RWPE2 (cell line): ENCODE measurements around the gene KANSL1L.

Experiments used
- ATAC-seq: fragments of 200-7000 bp; cut with Tn5 transposase; 3 replicates; pipeline ENCODE4 v1.9.1; 2021; ENCODE audit warnings: low read depth
- DNase-seq: peaks from one replicate; pipeline ENCODE4 v3.0.0-alpha.2; 2020; ENCODE audit warnings: low spot score
- H3K27ac ChIP-seq: fragments of 450-650 bp; 2 replicates; pipeline ENCODE4 v1.5.1; 2017; ENCODE audit warnings: mild to moderate bottlenecking; ENCODE audit not compliant: poor library complexity, severe bottlenecking
- H3K27me3 ChIP-seq: fragments of 250-450 bp; sonication (Bioruptor Pico); 2 replicates; pipeline ENCODE4 v1.5.1; 2021; ENCODE audit warnings: mild to moderate bottlenecking, moderate library complexity; ENCODE audit not compliant: insufficient read depth, poor library complexity, severe bottlenecking
- H3K36me3 ChIP-seq: fragments of 250-450 bp; sonication (Bioruptor Pico); 2 replicates; pipeline ENCODE4 v1.5.1; 2020; ENCODE audit warnings: low read depth, mild to moderate bottlenecking, moderate library complexity
- H3K4me1 ChIP-seq: fragments of 250-450 bp; sonication (Bioruptor Pico); 2 replicates; pipeline ENCODE4 v1.5.1; 2021; ENCODE audit warnings: mild to moderate bottlenecking, moderate library complexity; ENCODE audit not compliant: insufficient read depth, poor library complexity, severe bottlenecking
- H3K4me3 ChIP-seq: fragments of 250-450 bp; sonication (Bioruptor Pico); 2 replicates; pipeline ENCODE4 v1.5.1; 2021; ENCODE audit warnings: mild to moderate bottlenecking, moderate library complexity; ENCODE audit not compliant: severe bottlenecking
- H3K9me3 ChIP-seq: fragments of 250-450 bp; sonication (Bioruptor Pico); 2 replicates; pipeline ENCODE4 v1.5.1; 2021; ENCODE audit warnings: mild to moderate bottlenecking, moderate library complexity; ENCODE audit not compliant: severe bottlenecking
- CTCF ChIP-seq: fragments of 450-650 bp; IDR thresholded peaks from one replicate; pipeline ENCODE4 v1.5.1; 2017; ENCODE audit warnings: mild to moderate bottlenecking, moderate library complexity; ENCODE audit not compliant: poor library complexity, severe bottlenecking

KANSL1L gene

GRCh38 chr2:209998596-209998995 lies 172.6 kb downstream of the KANSL1L start:
- no peaks in the 10 kb centered on the region for H3K27me3 ChIP-seq
- no peaks in the 10 kb centered on the region for H3K9me3 ChIP-seq
- H3K36me3 ChIP-seq, result peaks cover 3% of the 10 kb centered on the region
- no peak for TF ChIP-seq CTCF
- no peak overlapping the region for H3K4me3 ChIP-seq
- peaks cover 5% of the 10 kb centered on the region for H3K4me1 ChIP-seq
- no peak for DNase-seq
- no peak overlapping the region for H3K27ac ChIP-seq
- no peak for ATAC-seq

GRCh38 chr2:209993968-209994367 lies 177.2 kb downstream of the KANSL1L start:
- ATAC-seq, result no peak
- H3K9me3 ChIP-seq, result no peaks in the 10 kb centered on the region
- H3K4me3 ChIP-seq, result no peak overlapping the region
- TF ChIP-seq CTCF, result no peak
- no peak overlapping the region for H3K27ac ChIP-seq
- no peaks in the 10 kb centered on the region for H3K36me3 ChIP-seq
- H3K4me1 ChIP-seq, result no peaks in the 10 kb centered on the region
- no peaks in the 10 kb centered on the region for H3K27me3 ChIP-seq
- no peak for DNase-seq

GRCh38 chr2:209990838-209991237 lies 180.4 kb downstream of the KANSL1L start:
- Histone ChIP-seq H3K9me3 (no peaks in the 10 kb centered on the region), H3K4me1 (no peaks in the 10 kb centered on the region), H3K36me3 (no peaks in the 10 kb centered on the region), H3K27ac (no peak overlapping the region), H3K27me3 (no peaks in the 10 kb centered on the region), H3K4me3 (no peak overlapping the region)
- ATAC-seq, result no peak
- no peak for TF ChIP-seq CTCF
- DNase-seq, result no peak

- Histone ChIP-seq H3K27ac (no peak overlapping the region), H3K27me3 (no peaks in the 10 kb centered on the region), H3K4me3 (no peak overlapping the region), H3K4me1 (no peaks in the 10 kb centered on the region), H3K9me3 (no peaks in the 10 kb centered on the region), H3K36me3 (no peaks in the 10 kb centered on the region)
- ATAC-seq (no peak), DNase-seq (no peak)
- TF ChIP-seq CTCF, result no peak
Observed at GRCh38 chr2:209988010-209988409, 183.2 kb downstream of the KANSL1L start.

- Histone ChIP-seq H3K9me3 (no peaks in the 10 kb centered on the region), H3K27ac (no peak overlapping the region), H3K4me1 (no peaks in the 10 kb centered on the region), H3K27me3 (no peaks in the 10 kb centered on the region), H3K36me3 (no peaks in the 10 kb centered on the region), H3K4me3 (no peak overlapping the region)
- ATAC-seq (no peak), DNase-seq (no peak)
- no peak for TF ChIP-seq CTCF
Observed at GRCh38 chr2:209986415-209986814, 184.8 kb downstream of the KANSL1L start.
